ENCODE measurements around the gene BANF2.

DNA sequence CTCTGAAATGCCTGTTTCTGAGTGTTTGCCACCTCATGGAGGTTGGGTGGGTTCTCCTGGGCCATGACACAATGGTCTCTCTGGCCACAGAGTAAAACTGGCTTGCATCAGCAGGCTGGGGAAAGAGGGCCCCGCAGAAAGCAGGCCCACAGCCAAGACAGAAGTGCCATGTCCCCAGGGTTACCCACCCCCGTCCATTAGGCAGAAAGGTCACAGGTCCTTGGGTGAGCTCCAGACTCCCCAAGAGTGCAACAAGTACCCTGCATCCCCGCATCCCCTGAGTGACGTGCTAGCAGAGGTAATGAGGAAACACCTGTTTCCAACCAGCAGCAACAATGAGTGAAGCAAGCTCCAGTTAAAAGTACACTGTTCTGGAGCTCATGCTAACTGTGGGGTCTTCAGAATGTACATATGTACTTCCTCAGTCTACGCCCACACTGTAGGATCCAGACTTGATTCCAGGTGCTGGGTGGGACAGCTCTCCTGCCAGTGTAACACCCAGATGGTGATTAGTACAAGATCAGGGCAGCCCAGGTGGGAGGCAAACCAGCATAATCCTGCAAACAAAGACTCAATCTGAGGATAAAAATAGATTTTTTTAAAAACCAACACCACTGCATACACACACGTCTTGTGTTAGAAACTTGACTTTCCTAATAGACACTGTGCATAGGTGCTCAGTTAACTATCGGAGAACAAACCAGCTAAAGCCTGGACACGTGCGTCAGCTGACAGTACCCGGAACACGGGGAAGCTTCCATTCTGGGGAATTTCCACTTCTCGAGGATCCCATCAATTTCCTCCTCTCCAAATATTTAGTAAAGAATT, 49.3 kb upstream of the BANF2 start:
- TF ChIP-seq POLR2A (IDR thresholded peaks at IDR 0.05): no peak
- TF ChIP-seq, protein P1, sequence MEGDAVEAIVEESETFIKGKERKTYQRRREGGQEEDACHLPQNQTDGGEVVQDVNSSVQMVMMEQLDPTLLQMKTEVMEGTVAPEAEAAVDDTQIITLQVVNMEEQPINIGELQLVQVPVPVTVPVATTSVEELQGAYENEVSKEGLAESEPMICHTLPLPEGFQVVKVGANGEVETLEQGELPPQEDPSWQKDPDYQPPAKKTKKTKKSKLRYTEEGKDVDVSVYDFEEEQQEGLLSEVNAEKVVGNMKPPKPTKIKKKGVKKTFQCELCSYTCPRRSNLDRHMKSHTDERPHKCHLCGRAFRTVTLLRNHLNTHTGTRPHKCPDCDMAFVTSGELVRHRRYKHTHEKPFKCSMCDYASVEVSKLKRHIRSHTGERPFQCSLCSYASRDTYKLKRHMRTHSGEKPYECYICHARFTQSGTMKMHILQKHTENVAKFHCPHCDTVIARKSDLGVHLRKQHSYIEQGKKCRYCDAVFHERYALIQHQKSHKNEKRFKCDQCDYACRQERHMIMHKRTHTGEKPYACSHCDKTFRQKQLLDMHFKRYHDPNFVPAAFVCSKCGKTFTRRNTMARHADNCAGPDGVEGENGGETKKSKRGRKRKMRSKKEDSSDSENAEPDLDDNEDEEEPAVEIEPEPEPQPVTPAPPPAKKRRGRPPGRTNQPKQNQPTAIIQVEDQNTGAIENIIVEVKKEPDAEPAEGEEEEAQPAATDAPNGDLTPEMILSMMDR (IDR thresholded peaks at IDR 0.05): no peak
- no peak for TF ChIP-seq POLR2AphosphoS5 (IDR thresholded peaks at IDR 0.05)
